HUES6 (cell line): Measurements from ENCODE around the gene PDZK1.

Experiments used
- H3K27ac ChIP-seq: 2 replicates; pipeline ENCODE4 v1.7.0; 2013; ENCODE audit warnings: low read depth, mild to moderate bottlenecking, low read length, inconsistent platforms
- H3K27me3 ChIP-seq: 2 replicates; pipeline ENCODE4 v1.6.1; 2013; ENCODE audit warnings: low read length; ENCODE audit not compliant: control insufficient read depth, insufficient read depth
- H3K36me3 ChIP-seq: 2 replicates; pipeline ENCODE4 v1.6.1; 2013; ENCODE audit warnings: low read length; ENCODE audit not compliant: control insufficient read depth, insufficient read depth
- H3K4me1 ChIP-seq: 2 replicates; pipeline ENCODE4 v1.6.1; 2013; ENCODE audit warnings: low read length; ENCODE audit not compliant: control insufficient read depth, insufficient read depth
- H3K4me3 ChIP-seq: 2 replicates; pipeline ENCODE4 v1.5.1; 2013; ENCODE audit warnings: low read depth, low read length
- H3K9ac ChIP-seq: one replicate; pipeline ENCODE4 v1.6.1; 2013; ENCODE audit warnings: mild to moderate bottlenecking, low read length
- H3K9me3 ChIP-seq: 2 replicates; pipeline ENCODE4 v1.6.1; 2013; ENCODE audit warnings: low read depth, low read length; ENCODE audit not compliant: control insufficient read depth, insufficient read depth

Gene PDZK1

GRCh38 chr1:145708063-145708462, 895 bp upstream of the PDZK1 start:
- Histone ChIP-seq H3K36me3 (no peaks in the 10 kb centered on the region), H3K27ac (no peak overlapping the region), H3K9ac (no peak overlapping the region), H3K9me3 (no peaks in the 10 kb centered on the region), H3K27me3 (no peaks in the 10 kb centered on the region), H3K4me1 (peaks cover 6% of the 10 kb centered on the region; the same call in 1 of the 2 replicates), H3K4me3 (no peak overlapping the region)

GRCh38 chr1:145706086-145706664, 993 bp downstream of the PDZK1 start:
- H3K4me3 ChIP-seq = no peak overlapping the region
- H3K9me3 ChIP-seq = no peaks in the 10 kb centered on the region
- H3K9ac ChIP-seq = no peak overlapping the region
- H3K27ac ChIP-seq = no peak overlapping the region
- H3K4me1 ChIP-seq = peaks cover 6% of the 10 kb centered on the region; the same call in 1 of the 2 replicates
- no peaks in the 10 kb centered on the region for H3K27me3 ChIP-seq
- H3K36me3 ChIP-seq = no peaks in the 10 kb centered on the region

- Histone ChIP-seq H3K4me3 (no peak overlapping the region), H3K4me1 (peaks cover 6% of the 10 kb centered on the region; the same call in 1 of the 2 replicates), H3K36me3 (no peaks in the 10 kb centered on the region), H3K27ac (no peak overlapping the region), H3K27me3 (no peaks in the 10 kb centered on the region), H3K9me3 (no peaks in the 10 kb centered on the region), H3K9ac (no peak overlapping the region)
Observed at GRCh38 chr1:145705622-145706021, 1.5 kb downstream of the PDZK1 start.

GRCh38 chr1:145702826-145703225, 4.3 kb downstream of the PDZK1 start:
- Histone ChIP-seq H3K9me3 (no peaks in the 10 kb centered on the region), H3K36me3 (no peaks in the 10 kb centered on the region), H3K4me1 (peaks cover 6% of the 10 kb centered on the region; the same call in 1 of the 2 replicates), H3K4me3 (no peak overlapping the region), H3K27ac (no peak overlapping the region), H3K27me3 (no peaks in the 10 kb centered on the region), H3K9ac (no peak overlapping the region)

GRCh38 chr1:145702052-145702451, 5.1 kb downstream of the PDZK1 start:
- no peak overlapping the region for H3K27ac ChIP-seq
- H3K9me3 ChIP-seq = no peaks in the 10 kb centered on the region
- H3K27me3 ChIP-seq = no peaks in the 10 kb centered on the region
- no peak overlapping the region for H3K9ac ChIP-seq
- H3K36me3 ChIP-seq = no peaks in the 10 kb centered on the region
- 0 out of 2 replicates have a peak, but pooled peaks cover under 1% of the 10 kb centered on the region for H3K4me1 ChIP-seq
- H3K4me3 ChIP-seq = no peak overlapping the region

GRCh38 chr1:145701306-145701862, 5.8 kb downstream of the PDZK1 start:
- Histone ChIP-seq H3K4me1 (no peaks in the 10 kb centered on the region), H3K36me3 (no peaks in the 10 kb centered on the region), H3K27me3 (no peaks in the 10 kb centered on the region), H3K9ac (no peak overlapping the region), H3K27ac (no peak overlapping the region), H3K9me3 (no peaks in the 10 kb centered on the region), H3K4me3 (no peak overlapping the region)

- Histone ChIP-seq H3K9me3 (no peaks in the 10 kb centered on the region), H3K9ac (no peak overlapping the region), H3K27me3 (no peaks in the 10 kb centered on the region), H3K4me1 (no peaks in the 10 kb centered on the region), H3K4me3 (no peak overlapping the region), H3K36me3 (no peaks in the 10 kb centered on the region), H3K27ac (no peak overlapping the region)
Observed at GRCh38 chr1:145696630-145696960, 10.6 kb downstream of the PDZK1 start.

- H3K9me3 ChIP-seq = no peaks in the 10 kb centered on the region
- H3K27me3 ChIP-seq = no peaks in the 10 kb centered on the region
- 0 out of 2 replicates have a peak, but pooled peaks cover under 1% of the 10 kb centered on the region for H3K4me1 ChIP-seq
- no peak overlapping the region for H3K27ac ChIP-seq
- H3K4me3 ChIP-seq = no peak overlapping the region
- H3K36me3 ChIP-seq = no peaks in the 10 kb centered on the region
- no peak overlapping the region for H3K9ac ChIP-seq
Observed at GRCh38 chr1:145695821-145696629, 11.1 kb downstream of the PDZK1 start.

- no peaks in the 10 kb centered on the region for H3K36me3 ChIP-seq
- no peak overlapping the region for H3K27ac ChIP-seq
- no peak overlapping the region for H3K4me3 ChIP-seq
- H3K9ac ChIP-seq = no peak overlapping the region
- H3K27me3 ChIP-seq = no peaks in the 10 kb centered on the region
- peaks cover 6% of the 10 kb centered on the region; the same call in 1 of the 2 replicates for H3K4me1 ChIP-seq
- no peaks in the 10 kb centered on the region for H3K9me3 ChIP-seq
Observed at GRCh38 chr1:145692785-145693443, 14.3 kb downstream of the PDZK1 start.

- Histone ChIP-seq H3K36me3 (no peaks in the 10 kb centered on the region), H3K9ac (no peak overlapping the region), H3K4me1 (peaks cover 6% of the 10 kb centered on the region; the same call in 1 of the 2 replicates), H3K9me3 (no peaks in the 10 kb centered on the region), H3K27ac (no peak overlapping the region), H3K27me3 (no peaks in the 10 kb centered on the region), H3K4me3 (no peak overlapping the region)
Observed at GRCh38 chr1:145690587-145691558, 16.3 kb downstream of the PDZK1 start.
